WTC11 (cell line): ENCODE data around the gene PROX2.

Experiments
- ATF1 ChIP-seq: sonication (generic); formaldehyde crosslinking; IDR thresholded peaks from 2 replicates; pipeline ENCODE4 v1.8.1; 2023; ENCODE audit warnings: mild to moderate bottlenecking, moderate library complexity, missing genetic modification reagents
- CTCF ChIP-seq: fragments of 200-600 bp; IDR thresholded peaks from 2 replicates; pipeline ENCODE4 v1.8.0; 2022; ENCODE audit warnings: antibody characterized with exemption
- E2F1 ChIP-seq: sonication (generic); formaldehyde crosslinking; IDR thresholded peaks from 2 replicates; pipeline ENCODE4 v1.8.0; 2022; ENCODE audit warnings: mild to moderate bottlenecking, missing genetic modification reagents
- E2F4 ChIP-seq: sonication (generic); formaldehyde crosslinking; IDR thresholded peaks from 2 replicates; pipeline ENCODE4 v1.8.1; 2022; ENCODE audit warnings: low read depth, mild to moderate bottlenecking, moderate library complexity, missing genetic modification reagents, borderline replicate concordance
- ELF4 ChIP-seq: sonication (generic); formaldehyde crosslinking; IDR thresholded peaks from 2 replicates; pipeline ENCODE4 v1.8.1; 2022; ENCODE audit warnings: low read depth, mild to moderate bottlenecking, moderate library complexity, missing genetic modification reagents
- FOXK1 ChIP-seq: sonication (generic); formaldehyde crosslinking; IDR thresholded peaks from 2 replicates; pipeline ENCODE4 v1.8.0; 2022; ENCODE audit warnings: mild to moderate bottlenecking, moderate library complexity, missing genetic modification reagents
- FOXP4 ChIP-seq: sonication (generic); formaldehyde crosslinking; IDR thresholded peaks from 2 replicates; pipeline ENCODE4 v1.8.0; 2022; ENCODE audit warnings: mild to moderate bottlenecking, missing genetic modification reagents
- HMGXB4 ChIP-seq: sonication (generic); formaldehyde crosslinking; IDR thresholded peaks from 2 replicates; pipeline ENCODE4 v1.8.1; 2023; ENCODE audit warnings: mild to moderate bottlenecking, moderate library complexity, missing genetic modification reagents
- IRF1 ChIP-seq: sonication (generic); formaldehyde crosslinking; IDR thresholded peaks from 2 replicates; pipeline ENCODE4 v1.8.0; 2023; ENCODE audit warnings: missing genetic modification reagents
- IRF2 ChIP-seq: sonication (generic); formaldehyde crosslinking; IDR thresholded peaks from 2 replicates; pipeline ENCODE4 v1.8.0; 2022; ENCODE audit warnings: low read depth, missing genetic modification reagents, borderline replicate concordance
- PRDM15 ChIP-seq: sonication (generic); formaldehyde crosslinking; IDR thresholded peaks from 2 replicates; pipeline ENCODE4 v1.8.0; 2022; ENCODE audit warnings: missing genetic modification reagents
- USF1 ChIP-seq: sonication (generic); formaldehyde crosslinking; IDR thresholded peaks from 2 replicates; pipeline ENCODE4 v1.8.0; 2022; ENCODE audit warnings: mild to moderate bottlenecking, missing genetic modification reagents

- TF ChIP-seq CTCF: no peak
- TF ChIP-seq IRF2 (CRISPR knock-in tag): no peak
- no peak for TF ChIP-seq IRF1 (CRISPR knock-in tag)
- TF ChIP-seq ELF4 (CRISPR knock-in tag): no peak
- no peak for TF ChIP-seq E2F1 (CRISPR knock-in tag)
- no peak for TF ChIP-seq PRDM15 (CRISPR knock-in tag)
- no peak for TF ChIP-seq E2F4
- no peak for TF ChIP-seq ATF1
- no peak for TF ChIP-seq FOXP4 (CRISPR knock-in tag)
- no peak for TF ChIP-seq USF1 (CRISPR knock-in tag)
- TF ChIP-seq FOXK1 (CRISPR knock-in tag): no peak
- no peak for TF ChIP-seq HMGXB4
Measured at GRCh38 chr14:74838166-74838565, 37.8 kb downstream of the PROX2 start.
